GM18502 (cell line): ENCODE measurements around the gene ARL2.

ENCODE experiments used
- ATAC-seq: cut with Tn5 transposase; IDR thresholded peaks from one replicate; pipeline ENCODE4 v1.9.1; 2021; ENCODE audit warnings: mild to moderate bottlenecking; ENCODE audit not compliant: unreplicated experiment, poor library complexity

ARL2 gene

DNA sequence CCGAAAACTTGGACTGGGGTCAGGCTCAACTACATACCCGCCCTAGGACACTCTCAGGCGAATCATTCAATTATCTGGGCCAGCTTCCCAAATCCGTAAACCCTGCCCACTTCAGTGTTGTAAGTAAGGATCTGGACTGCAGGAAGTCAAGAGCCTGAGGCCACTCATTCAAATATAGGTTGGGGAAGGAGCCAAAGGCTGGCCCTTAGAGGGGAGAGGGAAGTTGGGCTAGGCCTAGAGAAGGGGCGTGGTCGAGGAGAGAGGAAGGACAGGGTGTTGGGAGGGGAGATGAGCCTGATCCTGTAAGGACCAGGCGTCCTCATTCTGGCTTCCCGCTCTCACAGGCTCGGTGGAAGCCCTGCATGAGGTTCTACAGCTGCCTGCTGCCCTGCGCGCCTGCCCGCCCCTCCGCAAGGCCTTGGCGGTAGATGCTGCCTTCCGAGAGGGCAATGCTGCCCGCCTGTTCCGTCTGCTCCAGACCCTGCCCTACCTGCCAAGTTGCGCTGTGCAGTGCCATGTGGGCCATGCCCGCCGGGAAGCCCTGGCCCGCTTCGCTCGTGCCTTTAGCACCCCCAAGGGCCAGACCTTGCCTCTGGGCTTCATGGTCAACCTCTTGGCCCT, 30.0 kb downstream of the ARL2 start:
- ATAC-seq = no peak

DNA sequence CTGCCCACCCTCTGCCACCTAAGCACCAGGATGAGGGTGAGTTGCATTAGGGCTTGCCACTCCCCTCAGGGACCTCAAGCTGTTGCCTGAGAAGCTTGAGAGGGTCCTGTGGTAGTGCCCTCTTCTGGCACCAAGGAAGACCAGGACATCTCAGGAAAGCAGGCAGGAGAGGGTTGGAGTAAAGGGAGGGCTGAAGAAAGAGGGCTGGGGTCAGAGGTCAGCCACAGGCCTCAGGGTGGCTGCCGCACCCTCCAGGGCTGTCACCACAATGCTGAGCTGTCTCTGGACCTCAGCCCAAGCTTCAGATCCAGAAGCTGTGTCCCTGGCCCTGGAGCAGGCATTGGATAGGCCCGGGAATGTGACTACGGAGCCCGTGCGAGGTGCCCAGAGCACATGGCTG, 31.1 kb downstream of the ARL2 start:
- no peak for ATAC-seq

DNA sequence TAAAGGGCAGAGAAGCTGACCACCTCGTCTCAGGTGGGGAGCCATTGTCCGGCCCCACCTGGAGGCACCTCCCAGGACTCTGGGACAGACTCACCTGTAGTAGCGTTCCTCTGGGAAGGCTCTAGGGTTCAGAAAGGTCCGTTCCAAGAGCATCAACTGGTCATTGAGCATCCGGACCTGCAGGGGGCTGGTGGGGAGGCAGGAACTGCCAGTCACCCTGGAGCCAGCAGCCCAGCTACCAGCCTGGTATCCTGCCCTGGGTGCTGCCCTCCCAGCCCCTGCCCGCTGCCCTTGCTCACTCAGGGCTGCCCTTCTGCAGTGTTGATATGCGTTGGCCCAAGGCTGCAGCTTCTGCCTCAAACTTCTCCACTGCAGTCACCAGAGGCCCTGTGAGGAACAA, 31.8 kb downstream of the ARL2 start:
- no peak for ATAC-seq

DNA sequence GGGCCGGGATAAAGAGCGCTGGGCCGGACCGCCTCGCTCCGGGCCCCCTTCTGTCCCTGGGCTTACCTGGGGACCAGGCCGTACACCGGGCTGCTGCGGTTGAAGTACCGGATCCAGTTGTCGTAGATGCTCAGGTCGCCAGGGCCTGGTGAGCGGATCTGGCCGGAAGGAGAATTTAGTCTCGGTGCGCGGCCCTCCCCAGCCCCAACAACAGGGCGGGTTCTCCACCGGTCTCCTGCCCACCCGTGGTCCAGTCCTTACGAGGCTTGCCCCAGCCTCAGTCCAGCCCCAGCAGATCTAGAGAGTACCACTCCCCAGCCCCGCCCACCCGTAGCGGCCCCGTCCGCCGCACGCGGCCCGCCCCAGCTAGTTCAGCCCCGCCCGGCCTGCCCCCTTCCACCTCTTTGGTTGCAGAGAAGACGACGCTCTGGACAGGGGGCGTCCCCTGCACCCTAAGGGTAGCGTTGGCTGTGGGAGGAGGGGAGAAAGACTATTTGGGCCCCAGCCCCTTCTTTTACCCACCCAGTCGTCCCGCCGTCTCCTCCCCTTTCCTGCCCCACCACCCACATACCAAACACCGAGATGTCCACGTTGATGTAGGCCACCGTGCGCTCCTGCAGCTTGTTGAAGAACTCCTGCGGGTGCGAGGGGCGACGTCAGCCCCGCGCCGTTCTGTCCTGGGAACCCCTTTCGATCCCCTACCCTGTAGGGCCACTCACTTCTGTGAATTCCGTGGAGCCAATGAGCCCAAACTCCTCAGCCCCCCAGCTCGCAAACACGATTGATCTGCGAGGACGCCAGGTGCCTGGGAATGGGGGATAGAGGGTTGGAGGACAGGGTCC, 33.8 kb downstream of the ARL2 start:
- no peak for ATAC-seq

DNA sequence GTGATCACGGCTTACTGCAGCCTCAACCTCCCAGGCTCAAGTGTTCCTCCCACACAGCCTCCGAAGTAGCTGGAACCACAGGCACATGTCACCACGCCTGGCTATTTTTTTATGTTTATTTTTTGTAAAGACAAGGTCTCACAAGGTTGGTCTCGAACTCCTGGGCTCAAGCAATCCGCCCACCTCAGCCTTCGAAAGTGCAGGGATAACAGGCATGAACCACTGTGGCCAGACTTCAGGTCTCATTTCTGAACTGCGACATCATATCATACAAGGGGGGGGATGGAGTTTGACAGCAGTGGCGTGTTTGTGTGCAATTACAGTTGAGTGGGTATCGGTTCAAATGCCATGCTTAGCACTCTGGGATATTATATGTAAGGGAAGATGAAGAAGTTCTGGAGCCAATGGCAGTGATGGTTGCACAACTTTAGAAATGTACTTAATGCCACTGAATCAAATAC, 37.5 kb downstream of the ARL2 start:
- ATAC-seq = no peak

GRCh38 chr11:65053827-65054508, 40.0 kb downstream of the ARL2 start:
- no peak for ATAC-seq

- no peak for ATAC-seq
These were observed 41.6 kb downstream of the ARL2 start for GRCh38 chr11:65055538-65055937.

DNA sequence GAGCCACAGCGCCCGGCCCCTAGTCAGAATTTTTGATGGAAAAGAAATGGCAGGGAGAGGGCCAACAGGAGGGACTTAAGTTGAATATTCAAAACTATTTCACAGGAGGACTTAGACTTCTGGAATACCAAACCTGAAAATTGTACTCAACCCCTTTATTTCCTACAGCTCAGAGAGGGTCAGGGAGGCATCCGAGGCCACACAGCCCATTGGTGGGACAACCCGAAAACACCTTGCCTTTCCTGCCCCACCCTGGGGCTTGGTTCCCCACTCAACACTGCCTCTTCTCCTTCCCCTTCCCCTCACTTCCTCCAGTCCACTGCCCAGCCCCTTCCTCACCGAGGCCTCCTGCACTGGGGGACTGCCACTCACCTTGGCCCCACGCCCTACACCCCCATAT, 43.0 kb downstream of the ARL2 start:
- no peak for ATAC-seq

- no peak for ATAC-seq
These were observed 43.6 kb downstream of the ARL2 start for GRCh38 chr11:65057526-65057925.

DNA sequence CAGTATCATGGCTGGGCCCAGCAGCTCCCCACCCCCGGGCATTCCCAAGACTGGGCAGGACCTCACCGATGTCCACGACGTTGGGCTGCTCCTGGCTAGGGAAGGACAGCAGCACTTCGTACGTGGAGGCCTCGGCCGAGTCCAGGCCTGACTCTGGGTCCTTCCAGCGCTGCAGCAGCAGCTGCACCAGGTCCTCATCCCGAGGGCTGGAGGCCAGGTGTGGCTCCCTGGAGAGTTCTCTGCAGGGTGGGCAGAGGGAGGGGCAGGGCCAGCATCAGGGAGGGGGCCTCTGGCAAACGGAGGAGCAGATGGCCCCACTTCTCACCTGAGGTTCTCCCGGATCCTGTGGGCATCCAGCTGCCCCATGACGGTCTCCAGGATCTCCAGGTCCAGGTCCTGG, 44.1 kb downstream of the ARL2 start:
- no peak for ATAC-seq

DNA sequence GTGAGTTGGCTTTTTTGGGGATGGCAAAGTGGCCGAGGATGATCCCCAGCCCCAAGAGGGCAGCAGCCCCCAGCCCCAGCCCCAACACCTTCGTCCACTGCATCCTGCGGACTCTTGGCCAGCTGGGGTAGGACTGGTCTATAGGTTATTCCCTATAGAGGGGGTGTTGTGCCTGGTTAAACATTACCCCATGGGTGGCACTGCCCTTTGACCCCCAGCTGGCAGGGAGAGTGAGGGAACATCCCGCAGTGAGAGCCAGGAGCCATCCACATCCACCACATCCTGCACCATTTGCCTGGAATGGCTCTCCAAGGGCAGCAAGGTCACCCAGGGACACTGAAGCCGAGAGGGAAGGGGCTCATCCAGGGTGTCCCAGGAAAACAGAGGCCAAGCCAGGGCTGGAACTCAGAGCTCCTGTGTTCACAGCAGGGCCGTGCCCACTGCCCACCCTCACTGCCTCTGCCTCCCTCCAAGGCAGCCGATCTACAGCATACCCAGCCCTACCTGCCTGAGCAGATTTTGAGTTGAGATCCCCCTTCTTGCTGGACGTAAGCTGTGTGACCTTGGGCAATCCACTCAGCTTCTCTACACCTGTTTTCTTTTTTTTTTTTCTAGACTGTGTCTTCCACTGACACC, 44.6 kb downstream of the ARL2 start, which contains the start of gene NAALADL1:
Gene NAALADL1, minus strand, starts transcription at position 135 of the 636 bp plus-strand sequence. Its CDS starts 32 bp downstream, at position 103.
- ATAC-seq = no peak

DNA sequence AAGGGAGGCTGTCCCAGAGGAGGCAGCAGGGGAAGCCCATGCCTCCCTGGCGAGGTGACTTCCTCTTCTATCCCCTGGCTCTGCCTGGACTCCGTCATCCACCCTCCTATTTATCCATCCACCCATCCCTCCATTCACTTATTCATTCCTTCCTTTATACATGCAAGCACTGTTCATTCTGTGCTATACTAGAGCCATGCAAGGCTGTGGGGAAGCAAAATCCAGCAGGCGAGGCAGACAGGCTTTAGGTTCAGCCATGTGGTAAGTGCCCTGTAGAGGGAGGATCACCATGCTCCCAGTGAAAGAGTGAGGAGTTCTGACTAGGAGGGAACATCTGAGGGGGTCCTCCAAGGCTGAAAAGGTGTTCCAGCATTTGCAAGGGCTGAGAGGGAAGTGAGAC, 45.6 kb downstream of the ARL2 start:
- no peak for ATAC-seq

- ATAC-seq = no peak
These were observed 46.2 kb downstream of the ARL2 start for GRCh38 chr11:65059959-65060824.

- no peak for ATAC-seq
These were observed 47.0 kb downstream of the ARL2 start for GRCh38 chr11:65060913-65061408.

- ATAC-seq = no peak
These were observed 49.6 kb downstream of the ARL2 start for GRCh38 chr11:65063532-65063931.

GRCh38 chr11:65064847-65065240, 50.9 kb downstream of the ARL2 start:
- no peak for ATAC-seq

DNA sequence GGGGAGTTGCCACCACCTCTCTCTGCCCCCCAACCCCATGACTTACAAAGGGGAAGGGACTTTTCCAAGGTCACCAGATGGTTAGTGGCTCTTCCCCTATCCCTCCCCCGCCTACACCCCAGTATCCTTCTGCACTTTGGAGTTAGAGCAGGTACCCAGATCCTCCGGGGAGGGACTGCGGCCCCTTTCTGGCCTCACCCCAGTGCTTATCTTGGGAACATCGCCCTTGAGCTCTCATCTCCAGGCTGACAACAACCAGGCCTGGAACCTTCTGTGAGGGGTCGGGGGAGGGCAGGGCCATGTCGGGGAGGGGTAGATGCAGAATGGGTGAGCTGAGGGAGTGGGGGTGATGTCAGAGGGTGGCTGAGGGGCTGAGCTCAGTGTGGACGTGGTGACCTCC, 51.9 kb downstream of the ARL2 start:
- no peak for ATAC-seq

- no peak for ATAC-seq
These were observed 52.4 kb downstream of the ARL2 start for GRCh38 chr11:65066315-65066714.

DNA sequence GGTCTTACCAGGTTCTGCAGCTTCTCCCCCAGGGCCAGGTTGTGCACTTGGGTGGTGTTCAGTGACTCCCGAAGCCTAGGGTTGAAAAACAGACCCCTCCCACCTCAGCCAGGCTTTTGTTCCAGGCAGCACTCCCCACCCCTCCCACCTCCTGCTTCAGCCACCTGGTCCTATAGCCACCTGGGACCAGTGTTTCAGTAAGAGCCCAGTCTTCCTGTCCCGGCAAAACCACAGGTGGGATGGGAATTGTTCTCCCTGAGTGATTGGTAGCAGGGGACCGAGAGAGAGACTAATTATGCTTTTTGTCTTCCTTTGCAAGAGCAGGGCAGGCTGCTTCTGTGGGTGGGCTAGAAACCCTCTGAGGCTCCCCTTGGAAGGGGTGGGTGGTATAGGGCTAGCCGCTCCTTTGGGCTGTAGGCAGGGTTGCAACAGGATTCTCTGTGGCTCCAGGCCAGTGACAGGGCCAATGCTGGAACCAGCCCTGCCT, 52.9 kb downstream of the ARL2 start:
- ATAC-seq = no peak
